Measurements from ENCODE around the gene C1QTNF5. TPM values are rescaled to one million over a fixed set of nuclear protein-coding genes. Genes with fewer than 3 reads are reported as not detected.

The C1QTNF5 gene
- total and polyA plus RNA-seq, 11 donors: 12.9 to 47.1 (median 20.0) TPM

DNA sequence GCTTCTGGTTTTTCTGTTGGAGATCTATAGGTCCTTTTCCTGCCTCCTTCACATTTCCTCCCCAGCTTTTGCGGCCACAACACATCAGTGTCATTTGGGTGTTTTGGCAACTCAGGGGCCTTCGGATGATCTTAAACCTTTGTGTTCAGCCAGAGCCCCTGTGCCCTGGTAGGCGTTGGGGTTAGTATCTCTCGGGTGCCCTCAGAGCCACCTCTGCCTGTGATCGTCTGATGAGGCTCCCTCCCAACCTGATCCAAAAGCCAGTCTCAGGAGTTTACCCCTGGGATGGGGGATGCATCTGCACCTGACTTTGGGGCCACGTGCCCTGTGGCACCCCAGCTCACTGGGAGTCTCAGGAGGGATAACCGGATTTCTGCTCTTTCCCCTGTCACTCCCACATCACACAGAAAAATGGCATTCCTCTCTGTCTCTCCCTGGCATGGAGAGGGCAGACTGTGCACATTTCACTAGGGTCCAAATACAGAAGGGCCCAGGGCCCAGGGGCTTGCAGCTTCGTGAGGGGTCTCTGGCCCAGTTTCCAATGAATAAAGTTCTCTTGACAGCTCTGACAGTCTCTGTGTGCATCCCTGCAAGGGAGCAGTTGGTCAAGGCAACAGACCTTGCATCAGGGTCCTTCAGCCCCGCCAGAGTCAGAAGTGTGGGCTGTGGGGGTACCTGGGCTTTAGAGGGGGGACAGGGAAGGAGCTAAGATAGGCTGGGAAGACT lies 3.8 kb downstream of the C1QTNF5 start:
- no peak overlapping the region for H3K27ac ChIP-seq
- 85 to 91% (median 88%) methylated on average over 8 to 9 of the region's 9 CpGs for WGBS, 4 donors
- intact Hi-C loops (cut with DNase I): loop anchor here in 4 of 10 donors (5.0 to 10.0 kb wide), 4 partner anchors 45 to 232 kb away; partner anchors contain the start of genes ABCG4 (in 1 of the 4), C2CD2L (in 1 of the 4), CBL (in 1 of the 4) and DPAGT1 (in 1 of the 4)

DNA sequence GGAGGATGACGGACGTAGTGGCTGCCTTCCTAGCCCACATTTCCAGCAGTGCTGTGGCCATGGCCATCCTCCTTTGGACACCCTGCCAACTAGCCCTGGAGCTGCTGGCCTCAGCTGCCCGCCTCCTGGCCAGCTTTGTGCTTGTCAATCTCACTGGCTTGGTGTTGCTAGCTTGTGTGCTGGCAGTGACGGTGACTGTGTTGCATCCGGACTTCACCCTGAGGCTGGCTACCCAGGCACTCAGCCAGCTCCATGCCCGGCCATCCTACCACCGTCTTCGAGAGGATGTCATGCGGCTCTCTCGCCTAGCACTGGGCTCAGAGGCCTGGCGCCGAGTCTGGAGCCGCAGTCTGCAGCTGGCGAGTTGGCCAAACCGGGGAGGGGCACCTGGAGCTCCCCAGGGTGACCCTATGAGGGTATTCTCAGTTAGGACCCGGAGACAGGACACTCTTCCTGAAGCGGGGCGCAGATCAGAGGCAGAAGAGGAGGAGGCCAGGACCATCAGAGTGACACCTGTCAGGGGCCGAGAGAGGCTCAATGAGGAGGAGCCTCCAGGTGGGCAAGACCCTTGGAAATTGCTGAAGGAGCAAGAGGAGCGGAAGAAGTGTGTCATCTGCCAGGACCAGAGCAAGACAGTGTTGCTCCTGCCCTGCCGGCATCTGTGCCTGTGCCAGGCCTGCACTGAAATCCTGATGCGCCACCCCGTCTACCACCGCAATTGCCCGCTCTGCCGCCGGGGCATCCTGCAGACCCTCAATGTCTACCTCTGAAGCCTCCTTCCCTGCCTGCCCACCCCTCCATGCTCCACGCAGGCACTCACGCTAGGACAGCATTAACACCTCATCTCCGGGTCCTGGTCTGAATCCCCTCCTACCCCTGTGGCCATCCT lies 4.8 kb downstream of the C1QTNF5 start:
- H3K9me3 ChIP-seq: no peaks in the 10 kb centered on the region
- intact Hi-C loops (cut with DNase I): loop anchor here in 4 of 10 donors (5.0 to 10.0 kb wide), 4 partner anchors 46 to 231 kb away; partner anchors contain the start of genes ABCG4 (in 1 of the 4), C2CD2L (in 1 of the 4), CBL (in 1 of the 4) and DPAGT1 (in 1 of the 4)
- WGBS, 4 donors: 80 to 87% (median 81%) methylated on average over 21 to 30 of the region's 30 CpGs
- H3K4me3 ChIP-seq: peak overlapping the region in 5 of 12 donors; percentile 76 to 95 (median 85)
- peaks cover 0 to 10% (median 5%) of the 10 kb centered on the region in 9 donors for H3K36me3 ChIP-seq
- peak overlapping the region in 1 of 12 donors; percentile 89 for H3K27ac ChIP-seq
- peaks cover 0 to 19% (median 0%) of the 10 kb centered on the region in 9 donors for H3K27me3 ChIP-seq
- TF ChIP-seq POLR2A (IDR thresholded peaks at IDR 0.05): no peak
- TF ChIP-seq, protein P1, sequence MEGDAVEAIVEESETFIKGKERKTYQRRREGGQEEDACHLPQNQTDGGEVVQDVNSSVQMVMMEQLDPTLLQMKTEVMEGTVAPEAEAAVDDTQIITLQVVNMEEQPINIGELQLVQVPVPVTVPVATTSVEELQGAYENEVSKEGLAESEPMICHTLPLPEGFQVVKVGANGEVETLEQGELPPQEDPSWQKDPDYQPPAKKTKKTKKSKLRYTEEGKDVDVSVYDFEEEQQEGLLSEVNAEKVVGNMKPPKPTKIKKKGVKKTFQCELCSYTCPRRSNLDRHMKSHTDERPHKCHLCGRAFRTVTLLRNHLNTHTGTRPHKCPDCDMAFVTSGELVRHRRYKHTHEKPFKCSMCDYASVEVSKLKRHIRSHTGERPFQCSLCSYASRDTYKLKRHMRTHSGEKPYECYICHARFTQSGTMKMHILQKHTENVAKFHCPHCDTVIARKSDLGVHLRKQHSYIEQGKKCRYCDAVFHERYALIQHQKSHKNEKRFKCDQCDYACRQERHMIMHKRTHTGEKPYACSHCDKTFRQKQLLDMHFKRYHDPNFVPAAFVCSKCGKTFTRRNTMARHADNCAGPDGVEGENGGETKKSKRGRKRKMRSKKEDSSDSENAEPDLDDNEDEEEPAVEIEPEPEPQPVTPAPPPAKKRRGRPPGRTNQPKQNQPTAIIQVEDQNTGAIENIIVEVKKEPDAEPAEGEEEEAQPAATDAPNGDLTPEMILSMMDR (IDR thresholded peaks at IDR 0.05): no peak
- ATAC-seq (peak in 1 of 4 donors; percentile 4), DNase-seq (peak in 2 of 5 donors; percentile 49 to 65)
- H3K4me1 ChIP-seq: peaks cover 7 to 58% (median 40%) of the 10 kb centered on the region in 12 donors

More for the DNA sequence above, 3.8 kb downstream of the C1QTNF5 start:
- H3K36me3 ChIP-seq: peaks cover 0 to 10% (median 5%) of the 10 kb centered on the region in 9 donors
- no peak for DNase-seq
- H3K9me3 ChIP-seq: no peaks in the 10 kb centered on the region
- peaks cover 0 to 27% (median 0%) of the 10 kb centered on the region in 9 donors for H3K27me3 ChIP-seq
- H3K4me3 ChIP-seq: no peak overlapping the region
- H3K4me1 ChIP-seq: peaks cover 7 to 68% (median 48%) of the 10 kb centered on the region in 12 donors
- no peak for ATAC-seq
- no peak for TF ChIP-seq POLR2A (IDR thresholded peaks at IDR 0.05)
- TF ChIP-seq, protein P1 (IDR thresholded peaks at IDR 0.05): no peak

DNA sequence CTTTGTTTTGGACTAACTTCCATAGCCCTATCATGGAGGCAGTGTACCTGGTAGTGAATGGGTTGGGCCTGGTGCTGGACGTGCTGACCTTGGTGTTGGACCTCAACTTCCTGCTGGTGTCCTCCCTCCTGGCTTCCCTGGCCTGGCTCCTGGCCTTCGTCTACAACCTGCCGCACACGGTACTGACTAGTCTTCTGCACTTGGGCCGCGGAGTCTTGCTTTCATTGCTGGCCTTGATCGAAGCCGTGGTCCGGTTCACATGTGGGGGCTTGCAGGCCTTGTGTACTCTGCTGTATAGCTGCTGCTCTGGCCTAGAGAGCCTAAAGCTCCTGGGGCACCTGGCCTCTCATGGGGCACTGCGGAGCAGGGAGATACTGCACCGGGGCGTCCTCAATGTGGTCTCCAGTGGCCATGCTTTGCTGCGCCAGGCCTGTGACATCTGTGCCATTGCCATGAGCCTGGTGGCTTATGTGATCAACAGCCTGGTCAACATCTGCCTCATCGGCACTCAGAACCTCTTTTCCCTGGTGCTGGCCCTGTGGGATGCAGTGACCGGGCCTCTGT lies 5.5 kb downstream of the C1QTNF5 start:
- H3K27ac ChIP-seq: peak overlapping the region in 8 of 12 donors; percentile 50 to 91 (median 85)
- TF ChIP-seq, protein P1 (IDR thresholded peaks at IDR 0.05): no peak
- no peak for TF ChIP-seq POLR2A (IDR thresholded peaks at IDR 0.05)

More for the DNA sequence above, 5.5 kb downstream of the C1QTNF5 start:
- Histone ChIP-seq H3K4me3 (peak overlapping the region; percentile 76 to 99 (median 86)), H3K27me3 (peaks cover 0 to 12% (median 0%) of the 10 kb centered on the region in 9 donors), H3K9me3 (no peaks in the 10 kb centered on the region), H3K36me3 (peaks cover 0 to 10% (median 5%) of the 10 kb centered on the region in 9 donors), H3K4me1 (peaks cover 7 to 55% (median 38%) of the 10 kb centered on the region in 12 donors)
- WGBS, 4 donors: 48 to 65% (median 59%) methylated on average over 7 to 15 of the region's 15 CpGs
- DNase-seq (peak in 2 of 5 donors; percentile 31 to 33), ATAC-seq (no peak)
- intact Hi-C loops (cut with DNase I): loop anchor here in 4 of 10 donors (5.0 to 10.0 kb wide), 4 partner anchors 47 to 230 kb away; partner anchors contain the start of genes ABCG4 (in 1 of the 4), C2CD2L (in 1 of the 4), CBL (in 1 of the 4) and DPAGT1 (in 1 of the 4)

Measured in heart left ventricle (tissue), 16 donors.